DMS79 treated with DMSO at 0.1 percent for 48 hours (cell line): ENCODE measurements around the gene CARMIL1.

Experiments used
- DNase-seq: peaks from one replicate; lab custom pipeline; 2025; lab: John Stamatoyannopoulos, UW

The CARMIL1 gene

DNA sequence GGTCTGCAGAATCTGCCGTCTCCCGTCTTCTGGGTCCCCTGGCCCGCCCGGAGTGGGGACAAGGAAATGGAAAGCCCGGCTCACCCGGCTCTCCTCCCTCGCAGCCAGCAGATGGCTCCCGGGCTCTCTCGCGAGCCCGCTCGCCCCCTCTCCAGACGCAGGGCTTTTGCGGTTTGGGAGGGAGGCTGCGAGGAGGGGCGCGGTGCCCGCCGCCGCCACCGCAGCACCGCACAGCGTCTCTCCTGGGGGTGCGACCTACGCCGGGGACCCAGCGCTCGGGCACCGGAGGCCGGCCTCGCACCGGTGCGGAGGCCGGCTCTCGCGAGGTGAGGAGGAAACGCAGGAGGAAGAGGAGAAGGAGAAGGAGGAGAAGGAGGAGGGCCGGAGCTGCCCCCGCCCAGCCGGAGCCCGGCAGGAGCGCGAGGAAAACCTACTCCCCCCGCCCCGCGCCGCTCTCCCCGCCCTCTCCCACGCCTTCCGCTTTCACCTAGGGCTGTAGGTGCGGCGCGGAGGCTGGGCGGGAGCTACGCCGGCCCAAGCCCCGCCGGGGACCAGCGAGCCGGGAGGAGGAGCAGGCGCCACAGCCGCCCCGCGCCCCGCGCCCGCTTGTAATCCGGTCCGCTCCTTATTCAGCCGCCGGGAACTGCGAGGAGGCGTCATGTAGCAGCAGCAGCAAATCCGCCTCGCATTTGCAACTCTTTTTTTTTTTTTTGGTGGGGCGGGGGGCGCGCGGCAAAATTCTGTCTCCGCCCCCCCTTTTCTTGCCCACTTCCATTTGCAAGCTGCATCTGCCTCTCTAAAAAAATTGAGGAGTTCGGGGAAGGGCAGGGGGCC, at the start of gene CARMIL1:
CARMIL1 (plus strand) TSS at position 461 of the 834 bp plus-strand sequence. CDS start 422 bp downstream, outside the sequence.
- DNase-seq, result peak; percentile 83

DNA sequence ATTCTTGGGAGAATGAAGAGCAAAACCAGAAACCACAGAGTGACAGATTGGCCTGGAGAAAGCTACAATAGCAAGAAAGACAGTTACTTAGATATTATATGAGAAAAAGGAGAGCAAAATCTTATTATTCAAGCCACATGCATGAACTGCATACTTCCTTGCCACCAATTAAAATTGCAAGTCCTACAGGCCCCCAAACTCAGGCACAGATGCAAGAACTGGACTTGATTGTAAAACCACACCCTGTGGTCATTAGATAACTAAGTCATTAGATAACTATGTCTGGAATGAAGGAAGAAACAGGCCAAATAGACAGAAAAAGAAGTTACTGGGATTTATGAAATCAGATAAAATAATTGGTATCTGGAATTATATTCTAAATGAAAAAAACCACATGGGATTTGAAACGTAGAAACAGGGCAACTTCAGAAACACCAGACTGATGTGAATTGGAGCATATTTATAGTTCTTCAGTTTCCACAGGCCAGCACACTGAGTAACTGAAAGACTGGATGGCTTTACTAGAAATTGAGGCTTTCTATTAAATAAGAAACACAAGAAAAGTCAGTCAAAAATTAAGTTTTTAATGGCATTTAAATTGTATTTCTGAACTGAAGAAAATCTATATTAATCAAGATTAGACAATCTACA, 49.4 kb upstream of the CARMIL1 start:
- DNase-seq, result no peak

DNA sequence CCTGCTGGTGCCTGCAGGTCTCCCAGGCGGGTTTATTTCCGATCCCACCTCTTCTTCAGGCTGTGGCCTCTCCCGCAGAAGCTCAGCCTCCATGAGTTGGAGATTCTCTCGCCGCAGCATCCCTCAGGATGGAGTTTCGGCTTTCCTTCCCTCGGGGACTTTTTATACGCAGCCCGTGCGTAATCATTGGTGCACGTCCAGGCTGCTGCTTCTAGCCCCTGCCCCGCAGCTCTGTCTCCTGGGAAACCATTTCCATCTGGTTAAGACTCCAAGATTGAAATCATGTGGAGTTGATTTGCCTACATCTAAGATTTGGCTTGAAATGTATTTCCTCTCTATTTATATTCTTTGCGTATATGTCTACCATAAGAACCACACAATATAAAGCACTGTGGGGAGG, 46.7 kb upstream of the CARMIL1 start:
- DNase-seq, result no peak

DNA sequence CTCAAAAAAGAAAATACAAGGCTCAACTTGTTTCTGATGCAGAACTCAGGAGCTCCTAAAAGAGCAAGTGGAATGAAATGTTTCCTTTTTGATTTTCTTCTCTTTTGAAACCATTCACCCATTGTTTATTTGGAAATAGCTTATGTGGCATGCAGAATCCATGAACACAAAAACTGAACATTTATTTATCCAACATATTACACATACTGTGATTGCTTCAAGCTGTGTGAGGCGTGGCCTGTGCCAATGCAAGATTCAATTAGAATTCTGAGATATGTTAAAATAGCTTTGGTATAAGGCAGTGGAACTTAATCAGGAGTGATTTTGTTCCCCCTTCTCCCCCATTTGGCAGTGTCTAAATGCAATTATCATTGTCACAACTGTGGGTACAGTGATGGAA, 45.9 kb upstream of the CARMIL1 start:
- DNase-seq, result no peak

DNA sequence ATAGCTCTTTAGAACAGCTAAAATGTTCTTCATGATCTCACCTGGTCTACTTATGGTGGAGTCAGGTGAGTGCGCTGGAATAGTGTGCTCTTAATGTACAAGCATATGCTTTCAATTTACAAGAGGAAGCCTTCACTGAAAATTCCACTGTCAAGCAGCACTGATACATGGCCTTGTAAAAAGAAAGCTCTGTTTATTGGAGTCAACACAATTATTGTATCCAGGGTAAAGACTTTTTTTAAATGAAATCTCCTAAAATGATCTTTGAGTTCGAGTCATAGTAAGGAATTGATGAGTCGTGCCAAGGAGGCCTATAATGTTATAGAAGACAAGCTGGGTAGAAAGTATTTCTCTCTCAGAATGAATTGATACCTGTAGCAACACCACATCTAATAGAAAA, 41.6 kb upstream of the CARMIL1 start:
- no peak for DNase-seq

DNA sequence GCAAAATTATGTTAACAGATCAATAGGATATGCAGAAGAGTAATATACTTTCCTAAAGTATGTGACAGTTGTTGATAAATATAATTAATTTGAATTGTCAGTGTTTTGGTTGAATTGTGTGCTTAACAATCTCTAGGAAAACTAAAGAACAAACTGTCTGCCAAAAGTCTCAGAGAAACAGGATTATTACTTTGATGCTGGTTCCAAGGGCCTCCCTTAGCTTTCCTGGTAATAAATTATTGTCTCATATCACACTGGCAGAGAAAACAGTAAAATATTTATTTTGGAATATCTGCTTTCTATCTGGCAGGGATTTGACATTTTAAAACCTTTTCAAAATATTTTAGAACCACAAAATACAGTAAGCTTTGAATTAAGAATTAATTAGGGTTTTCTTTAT, 40.1 kb upstream of the CARMIL1 start:
- DNase-seq, result no peak

DNA sequence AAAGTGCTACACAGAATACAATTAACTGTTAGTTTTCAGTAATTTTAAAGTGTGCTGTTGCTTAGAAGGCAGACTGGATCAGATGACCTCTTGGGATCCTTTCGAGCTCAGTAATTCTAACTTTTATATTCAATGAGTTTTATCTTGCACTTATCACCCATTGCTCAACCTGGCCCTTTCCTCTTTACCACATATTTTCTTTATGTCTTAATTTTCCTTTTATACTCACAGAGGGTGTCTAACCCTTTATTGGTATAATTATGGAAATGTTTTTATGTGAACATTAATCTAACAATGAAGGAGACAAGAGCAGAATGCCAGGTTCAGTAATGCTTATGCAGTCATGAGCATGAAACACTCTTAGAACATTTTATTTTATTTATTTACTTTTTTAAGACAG, 39.7 kb upstream of the CARMIL1 start:
- no peak for DNase-seq

DNA sequence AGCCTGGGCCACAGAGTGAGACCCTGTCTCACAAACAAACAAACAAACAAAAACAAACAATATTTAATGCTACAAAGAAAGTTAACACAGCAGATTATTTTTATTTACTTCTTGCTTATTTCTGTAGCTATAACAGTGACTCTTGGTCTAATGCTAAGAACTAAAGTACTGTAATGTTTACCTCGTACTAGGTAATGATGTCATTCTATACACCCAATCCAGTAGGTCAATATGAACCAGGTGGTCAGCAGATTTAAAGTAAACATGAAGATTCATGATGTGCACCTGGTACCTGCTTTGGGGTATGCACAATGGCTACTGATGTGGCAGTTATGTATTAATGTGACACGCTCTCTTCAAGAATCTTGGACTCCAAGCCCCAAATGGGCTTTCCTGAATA, 36.6 kb upstream of the CARMIL1 start:
- no peak for DNase-seq

DNA sequence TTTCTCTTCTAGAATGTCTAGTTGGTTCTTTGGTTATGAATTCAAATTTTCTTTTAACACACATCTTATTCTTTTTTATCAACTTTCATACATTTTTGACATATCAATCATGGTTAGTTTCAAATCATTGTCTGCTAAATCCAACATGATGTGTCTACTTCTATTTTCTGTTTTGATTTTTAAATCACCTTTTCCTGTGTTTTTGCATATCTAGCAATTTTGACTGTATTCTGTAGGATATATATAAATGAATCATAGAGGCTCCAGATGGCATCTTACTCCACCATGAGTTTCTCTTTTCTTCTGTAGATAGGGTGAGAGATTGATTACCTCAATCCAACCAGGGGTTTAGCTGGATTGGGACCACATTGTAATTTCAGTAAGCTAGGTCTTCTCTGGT, 34.3 kb upstream of the CARMIL1 start:
- DNase-seq, result no peak

DNA sequence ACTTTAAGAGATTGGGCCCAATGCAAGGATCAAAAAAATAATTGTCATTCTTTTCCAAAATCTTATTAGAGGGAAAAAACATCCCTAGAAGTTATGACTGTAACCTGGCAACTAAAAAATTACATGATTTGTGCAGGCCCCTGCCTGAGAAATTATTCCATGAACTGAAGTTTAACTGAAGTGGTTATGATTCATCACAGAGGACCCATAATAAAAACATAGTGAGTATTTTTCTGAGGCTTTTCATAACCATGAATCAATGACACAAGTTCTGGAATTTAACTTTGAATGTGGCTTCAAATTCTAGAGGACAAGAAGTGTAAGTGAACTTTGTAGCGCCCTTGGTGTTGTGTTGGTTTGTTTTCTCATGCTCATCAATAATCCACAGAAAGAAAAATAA, 31.1 kb upstream of the CARMIL1 start:
- no peak for DNase-seq

DNA sequence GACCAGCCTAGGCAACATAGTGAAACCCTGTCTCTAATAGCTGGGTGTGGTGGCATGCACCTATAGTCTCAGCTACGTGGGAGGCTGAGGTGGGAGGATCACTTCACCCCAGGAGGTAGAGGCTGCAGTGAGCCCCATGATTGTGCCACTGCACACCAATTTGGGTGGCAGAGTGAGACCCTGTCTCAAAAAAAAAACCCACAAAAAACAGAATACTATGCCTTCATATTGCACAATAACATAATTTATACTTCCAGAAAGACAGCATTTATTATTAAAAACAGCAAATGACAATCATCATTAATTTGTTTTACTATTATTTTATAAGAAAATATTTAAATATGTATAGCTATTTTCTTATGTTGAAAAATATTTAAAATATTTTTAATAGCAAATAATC, 30.0 kb upstream of the CARMIL1 start:
- DNase-seq, result no peak

DNA sequence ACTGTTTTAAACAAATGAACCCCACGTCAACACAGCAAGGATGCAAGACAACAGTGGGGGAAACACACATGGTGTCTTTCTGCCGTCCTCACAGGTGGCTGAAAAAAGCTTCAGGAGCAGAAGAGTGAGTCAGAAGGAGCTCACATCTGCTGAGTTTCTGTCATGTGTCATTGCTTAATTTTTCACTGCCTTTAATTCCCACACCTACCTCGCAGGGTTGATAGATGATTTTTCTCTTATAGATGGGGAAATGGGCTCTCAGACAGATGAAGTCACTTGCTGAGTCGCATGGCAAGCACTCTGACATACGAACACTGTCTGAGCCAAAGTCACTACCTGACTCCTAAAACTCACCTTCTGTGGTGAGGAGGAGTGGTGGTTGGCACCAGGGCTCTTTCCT, 28.3 kb upstream of the CARMIL1 start:
- no peak for DNase-seq

DNA sequence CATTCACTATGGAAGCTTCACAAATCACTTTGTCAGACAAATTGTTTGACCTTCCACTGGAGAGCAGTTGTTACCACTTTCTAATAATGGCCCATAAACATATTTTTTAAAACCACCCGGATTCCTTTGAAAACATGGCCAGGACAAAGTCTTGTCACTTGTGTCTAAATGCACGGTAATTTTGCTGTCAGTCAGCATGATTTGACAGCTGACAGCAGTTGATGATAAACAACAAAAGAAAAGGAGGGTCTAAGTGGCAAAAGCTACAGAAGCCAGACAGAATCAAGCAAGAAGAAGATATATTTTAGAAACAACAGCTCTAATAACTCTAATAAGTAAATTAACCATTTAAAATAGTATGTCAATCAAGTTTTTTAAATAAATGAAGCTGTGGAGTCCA, 27.7 kb upstream of the CARMIL1 start:
- DNase-seq, result no peak

DNA sequence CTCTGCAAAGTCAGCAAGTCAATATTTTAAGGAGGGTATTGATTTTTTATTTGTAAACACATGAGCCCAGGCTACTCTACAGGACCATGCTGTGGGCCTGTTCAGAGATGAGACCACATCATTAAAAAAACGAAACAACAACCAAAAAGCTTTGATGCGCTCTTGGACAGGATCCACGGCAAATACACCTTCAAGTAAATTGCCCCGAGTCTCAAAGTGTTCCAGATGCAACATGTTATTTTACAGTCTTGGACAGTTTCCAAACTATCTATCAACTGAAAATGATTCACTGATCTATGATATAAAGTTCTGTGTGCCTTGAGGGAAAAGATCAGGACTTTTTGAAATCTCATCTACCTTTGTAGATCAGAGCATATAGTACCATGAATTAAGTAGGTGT, 25.8 kb upstream of the CARMIL1 start:
- DNase-seq, result peak; percentile 54

DNA sequence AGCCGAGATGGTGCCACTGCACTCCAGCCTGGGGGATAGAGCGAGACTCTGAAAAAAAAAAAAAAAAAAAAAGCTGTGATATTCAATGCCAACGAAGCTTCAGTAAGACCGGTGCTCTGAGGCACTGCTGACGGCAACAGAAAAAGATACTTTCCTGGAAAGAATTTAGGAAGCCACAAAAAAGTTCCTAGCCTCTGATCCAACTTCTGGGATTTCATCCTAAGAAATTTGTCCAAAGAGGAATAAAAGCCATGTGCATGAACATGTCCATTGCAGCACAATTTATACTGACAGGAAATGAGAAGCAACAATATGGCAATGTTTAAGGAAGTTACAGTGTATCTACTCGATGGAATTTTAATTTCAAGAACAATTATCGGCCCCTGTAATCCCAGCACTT, 24.5 kb upstream of the CARMIL1 start:
- DNase-seq, result no peak

DNA sequence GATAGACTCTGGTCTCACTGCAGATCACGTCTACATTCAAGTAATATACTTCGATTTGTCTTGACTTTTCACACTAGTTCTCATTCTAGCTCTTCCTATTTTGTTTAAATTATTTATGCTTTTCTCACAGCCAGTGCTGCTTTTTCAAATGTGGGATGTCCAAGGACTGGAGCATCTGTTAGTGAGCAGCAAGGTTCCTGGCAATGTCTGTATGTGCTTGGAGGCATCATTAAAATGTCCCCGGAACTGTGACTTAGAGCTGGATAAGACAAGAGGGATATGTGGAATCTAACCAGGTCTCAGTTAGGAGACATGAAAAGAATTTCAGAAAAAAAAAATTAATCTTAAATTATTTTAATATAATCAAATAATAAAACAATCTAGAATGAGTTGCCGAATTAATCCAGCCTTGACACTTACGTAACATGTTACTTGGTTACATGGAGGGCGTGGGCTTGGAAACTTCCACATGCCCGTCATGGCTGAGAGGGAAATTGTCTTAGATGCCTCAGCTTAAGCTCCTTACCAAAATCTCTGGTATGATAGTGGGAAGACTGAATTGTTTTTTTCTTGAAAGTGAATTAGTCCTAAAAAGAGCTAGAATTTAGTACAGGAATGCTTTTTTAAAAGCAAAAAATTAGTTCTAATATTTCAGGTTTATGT, 21.4 kb upstream of the CARMIL1 start:
- DNase-seq, result no peak

DNA sequence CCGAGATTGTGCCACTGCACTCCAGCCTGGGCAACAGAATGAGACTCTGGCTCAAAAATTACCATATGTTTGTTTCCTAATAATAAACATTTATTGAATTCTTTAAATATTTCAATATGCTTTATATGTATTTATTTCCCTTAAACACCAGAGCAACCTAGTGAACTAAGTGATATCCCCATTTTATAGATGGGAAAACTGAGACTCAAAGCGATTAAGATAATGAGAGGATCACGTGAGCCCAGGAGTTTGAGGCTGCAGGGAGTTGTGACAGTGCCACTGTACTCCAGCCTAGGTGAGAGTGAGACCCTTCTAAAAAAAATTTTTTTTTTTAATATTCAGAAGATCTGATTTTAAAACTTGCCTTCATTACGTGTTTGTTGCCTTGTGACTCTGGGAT, 19.4 kb upstream of the CARMIL1 start:
- DNase-seq, result no peak

DNA sequence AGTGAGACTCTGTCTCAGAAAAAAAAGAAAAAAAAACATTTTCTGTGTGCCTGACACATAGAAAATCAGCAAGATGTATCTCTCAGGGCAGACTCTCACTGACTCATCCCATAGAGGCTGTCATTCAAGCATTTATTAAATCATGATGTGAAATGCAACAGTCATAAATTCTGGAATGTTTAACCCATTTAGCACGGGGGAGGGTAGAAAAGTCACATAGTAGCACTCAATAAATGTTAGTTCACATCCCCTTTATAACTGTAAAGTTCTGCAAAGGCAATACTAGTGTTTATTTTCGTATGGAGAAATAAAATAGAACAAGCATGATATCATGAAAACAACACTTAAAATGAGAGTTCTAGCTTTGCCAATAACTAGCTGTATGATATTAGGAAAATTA, 15.5 kb upstream of the CARMIL1 start:
- DNase-seq, result no peak

DNA sequence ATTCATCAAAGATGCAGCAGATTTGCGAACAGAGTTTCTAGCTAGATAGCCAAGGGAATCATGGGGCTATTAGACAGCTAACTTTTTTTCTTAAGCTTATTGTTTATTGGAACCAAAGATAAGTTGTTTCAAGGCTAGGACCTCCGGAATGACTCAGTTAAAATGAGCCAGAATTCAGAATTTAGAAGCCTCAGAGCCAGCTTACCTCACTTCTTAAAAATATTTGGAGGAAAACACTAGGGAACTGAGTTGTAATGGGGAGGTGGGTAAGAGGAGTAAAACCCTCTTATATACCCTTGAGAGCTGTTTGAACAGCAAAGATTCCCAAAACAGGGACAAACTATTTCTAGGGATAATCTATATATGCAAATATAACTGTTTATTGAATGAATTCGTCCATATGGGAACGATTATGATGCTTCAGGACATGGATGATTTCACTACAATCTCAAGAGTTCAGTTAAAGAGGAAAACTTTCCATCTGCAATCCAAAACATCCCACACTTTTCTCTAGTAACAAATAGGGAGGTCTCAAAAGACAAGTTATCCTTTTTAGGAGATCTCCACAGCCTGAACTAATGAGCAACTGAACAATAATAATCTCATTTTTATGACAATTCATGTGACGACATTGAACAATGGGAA, 12.6 kb upstream of the CARMIL1 start:
- DNase-seq, result no peak

DNA sequence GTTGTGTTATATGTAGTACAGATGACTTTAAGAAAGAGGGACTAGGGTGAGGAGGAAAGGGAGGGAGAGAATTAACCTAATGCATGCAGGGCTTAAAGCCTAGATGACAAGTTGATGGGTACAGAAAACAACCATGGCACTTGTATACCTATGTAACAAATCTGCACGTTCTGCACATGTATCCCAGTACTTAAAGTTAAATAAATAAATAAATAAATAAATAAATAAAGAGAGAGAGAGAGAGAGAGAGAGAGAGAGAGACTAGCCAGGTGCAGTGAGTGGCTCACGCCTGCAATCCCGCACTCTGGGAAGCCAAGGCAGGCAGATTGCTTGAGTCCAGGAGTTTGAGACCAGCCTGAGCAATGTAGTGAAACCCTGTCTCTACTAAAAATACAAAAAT, 11.5 kb upstream of the CARMIL1 start:
- DNase-seq, result no peak

DNA sequence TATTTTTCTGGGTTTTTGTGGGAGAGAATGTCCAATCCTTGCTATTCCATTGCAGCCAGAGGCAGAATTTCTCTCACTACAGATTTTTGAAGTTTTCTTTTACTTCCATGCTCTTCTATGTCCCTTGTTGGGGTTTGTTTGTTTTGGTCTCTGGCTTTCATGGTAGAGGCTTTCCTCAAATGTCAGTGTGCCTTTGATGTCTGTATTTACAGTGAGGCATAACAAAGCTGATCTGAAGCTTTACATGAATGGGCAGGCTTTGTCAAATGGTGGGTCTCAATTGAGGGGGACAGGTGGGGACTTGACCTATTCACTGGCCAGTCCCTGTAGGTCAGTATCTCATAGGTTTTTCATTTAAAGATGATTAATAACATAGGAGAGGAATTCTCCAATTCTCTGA, 8.6 kb upstream of the CARMIL1 start:
- no peak for DNase-seq

DNA sequence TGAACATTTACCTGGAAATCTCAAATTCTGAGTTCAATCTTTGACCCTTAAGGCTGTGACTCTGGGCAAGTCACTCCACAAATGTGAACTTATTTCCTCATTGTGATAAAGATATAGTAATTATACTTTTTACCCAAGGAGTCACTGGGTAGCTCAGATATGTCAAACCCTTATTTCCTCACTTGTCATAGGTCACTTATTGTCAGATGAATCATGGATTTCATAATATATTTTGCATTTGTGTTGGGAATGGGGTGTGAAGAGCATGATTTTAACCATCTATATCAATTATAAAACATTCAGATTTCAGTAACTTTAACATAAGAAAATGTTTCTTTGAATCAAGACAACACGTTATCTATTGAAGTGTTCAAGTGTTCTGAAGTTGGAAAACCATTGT, 3.7 kb upstream of the CARMIL1 start:
- no peak for DNase-seq

DNA sequence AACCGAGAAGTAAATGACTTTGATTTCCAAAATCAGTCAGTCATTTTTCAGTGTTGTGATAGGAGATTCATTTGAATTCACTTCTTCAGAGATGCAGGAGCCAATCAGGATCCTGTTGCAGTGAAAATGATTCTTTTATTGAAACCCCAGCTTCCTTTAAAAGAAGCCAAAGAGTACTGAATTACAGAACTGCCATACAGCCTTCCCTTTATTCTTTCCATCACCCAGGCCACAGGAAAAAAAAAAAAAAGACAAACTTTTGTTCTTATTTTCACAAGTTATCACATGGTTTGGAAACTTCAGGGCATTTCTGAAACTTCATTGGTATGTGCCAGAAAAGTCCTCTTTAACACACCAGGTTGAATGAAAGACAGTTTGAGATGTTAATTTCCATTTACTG, 1.8 kb upstream of the CARMIL1 start:
- DNase-seq, result no peak
